Stimulated activated CD4-positive, alpha-beta T cell treated with anti-CD3 and anti-CD28 coated beads, Interleukin-4, amount 100 ng/mL, for 24 hours (primary cell): ENCODE data around the gene MECR.
"Not testable (repeated sequence)": the region's sequence is repeated elsewhere in the genome, so short reads cannot be mapped to it uniquely, and the experiment has no call there.

ENCODE experiments used
- DNase-seq: peaks from one replicate; pipeline ENCODE4 v3.0.0-alpha.2; 2020

The MECR gene

GRCh38 chr1:29235955-29236711 lies 5.4 kb upstream of the MECR start, which contains the start of gene PTPRU:
Gene PTPRU (plus strand): TSS chr1:29236522. CDS start chr1:29236645, 123 bp downstream.
- peak; percentile 81 for DNase-seq

- DNase-seq: not testable (repeated sequence)
Observed at GRCh38 chr1:29234881-29235280, 4.1 kb upstream of the MECR start.

- no peak for DNase-seq
Observed at GRCh38 chr1:29234471-29234870, 3.7 kb upstream of the MECR start.

- no peak for DNase-seq
Observed at GRCh38 chr1:29233693-29234092, 3.0 kb upstream of the MECR start.

- DNase-seq: no peak
Observed at GRCh38 chr1:29232387-29232786, 1.7 kb upstream of the MECR start.

- DNase-seq: no peak
Observed at GRCh38 chr1:29230204-29230552, 556 bp downstream of the MECR start.

GRCh38 chr1:29227511-29227910 lies 3.2 kb downstream of the MECR start:
- no peak for DNase-seq

- no peak for DNase-seq
Observed at GRCh38 chr1:29225361-29225760, 5.4 kb downstream of the MECR start.

GRCh38 chr1:29224356-29224837 lies 6.3 kb downstream of the MECR start:
- no peak for DNase-seq

GRCh38 chr1:29223521-29223920 lies 7.2 kb downstream of the MECR start:
- DNase-seq: no peak

GRCh38 chr1:29222686-29223085 lies 8.0 kb downstream of the MECR start:
- no peak for DNase-seq

- not testable (repeated sequence) for DNase-seq
Observed at GRCh38 chr1:29222260-29222659, 8.5 kb downstream of the MECR start.

- DNase-seq: no peak
Observed at GRCh38 chr1:29221296-29221695, 9.4 kb downstream of the MECR start.

- no peak for DNase-seq
Observed at GRCh38 chr1:29218223-29218622, 12.5 kb downstream of the MECR start.

- DNase-seq: no peak
Observed at GRCh38 chr1:29217633-29218032, 13.1 kb downstream of the MECR start.

- DNase-seq: no peak
Observed at GRCh38 chr1:29213055-29213454, 17.7 kb downstream of the MECR start.

GRCh38 chr1:29211086-29212030 lies 19.4 kb downstream of the MECR start:
- no peak for DNase-seq

- DNase-seq: no peak
Observed at GRCh38 chr1:29210278-29211085, 20.3 kb downstream of the MECR start.

- DNase-seq: no peak
Observed at GRCh38 chr1:29209173-29209572, 21.6 kb downstream of the MECR start.

- no peak for DNase-seq
Observed at GRCh38 chr1:29208442-29208841, 22.3 kb downstream of the MECR start.

GRCh38 chr1:29202584-29203340 lies 28.0 kb downstream of the MECR start:
- peak; percentile 93 for DNase-seq

GRCh38 chr1:29202053-29202452 lies 28.7 kb downstream of the MECR start:
- DNase-seq: no peak
